HK-2 (cell line): Measurements from ENCODE around the gene SPAG9.

Source experiments
- DNase-seq: peaks from one replicate; pipeline ENCODE4 v3.0.0-alpha.2; 2018; ENCODE audit not compliant: unreplicated experiment

SPAG9 gene

GRCh38 chr17:50918933-50919296 is 201.8 kb downstream of the SPAG9 start:
- DNase-seq = no peak

GRCh38 chr17:50918071-50918932 is 202.4 kb downstream of the SPAG9 start:
- DNase-seq = no peak

- DNase-seq = no peak
These were observed 203.3 kb downstream of the SPAG9 start for GRCh38 chr17:50917418-50917743.

- DNase-seq = no peak
These were observed 203.8 kb downstream of the SPAG9 start for GRCh38 chr17:50916708-50917417.

- no peak for DNase-seq
These were observed 204.5 kb downstream of the SPAG9 start for GRCh38 chr17:50916026-50916707.

GRCh38 chr17:50914505-50915063 is 206.1 kb downstream of the SPAG9 start:
- no peak for DNase-seq

- no peak for DNase-seq
These were observed 207.5 kb downstream of the SPAG9 start for GRCh38 chr17:50913120-50913519.
